ENCODE measurements around the gene OTUB2.
A peak's percentile ranks its signal among the peaks of the same experiment; 100 is the strongest.

OTUB2 gene

GRCh38 chr14:94030571-94030970, 4.4 kb downstream of the OTUB2 start:
- TF ChIP-seq, protein P1, sequence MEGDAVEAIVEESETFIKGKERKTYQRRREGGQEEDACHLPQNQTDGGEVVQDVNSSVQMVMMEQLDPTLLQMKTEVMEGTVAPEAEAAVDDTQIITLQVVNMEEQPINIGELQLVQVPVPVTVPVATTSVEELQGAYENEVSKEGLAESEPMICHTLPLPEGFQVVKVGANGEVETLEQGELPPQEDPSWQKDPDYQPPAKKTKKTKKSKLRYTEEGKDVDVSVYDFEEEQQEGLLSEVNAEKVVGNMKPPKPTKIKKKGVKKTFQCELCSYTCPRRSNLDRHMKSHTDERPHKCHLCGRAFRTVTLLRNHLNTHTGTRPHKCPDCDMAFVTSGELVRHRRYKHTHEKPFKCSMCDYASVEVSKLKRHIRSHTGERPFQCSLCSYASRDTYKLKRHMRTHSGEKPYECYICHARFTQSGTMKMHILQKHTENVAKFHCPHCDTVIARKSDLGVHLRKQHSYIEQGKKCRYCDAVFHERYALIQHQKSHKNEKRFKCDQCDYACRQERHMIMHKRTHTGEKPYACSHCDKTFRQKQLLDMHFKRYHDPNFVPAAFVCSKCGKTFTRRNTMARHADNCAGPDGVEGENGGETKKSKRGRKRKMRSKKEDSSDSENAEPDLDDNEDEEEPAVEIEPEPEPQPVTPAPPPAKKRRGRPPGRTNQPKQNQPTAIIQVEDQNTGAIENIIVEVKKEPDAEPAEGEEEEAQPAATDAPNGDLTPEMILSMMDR (IDR thresholded peaks at IDR 0.05), result no peak

DNA sequence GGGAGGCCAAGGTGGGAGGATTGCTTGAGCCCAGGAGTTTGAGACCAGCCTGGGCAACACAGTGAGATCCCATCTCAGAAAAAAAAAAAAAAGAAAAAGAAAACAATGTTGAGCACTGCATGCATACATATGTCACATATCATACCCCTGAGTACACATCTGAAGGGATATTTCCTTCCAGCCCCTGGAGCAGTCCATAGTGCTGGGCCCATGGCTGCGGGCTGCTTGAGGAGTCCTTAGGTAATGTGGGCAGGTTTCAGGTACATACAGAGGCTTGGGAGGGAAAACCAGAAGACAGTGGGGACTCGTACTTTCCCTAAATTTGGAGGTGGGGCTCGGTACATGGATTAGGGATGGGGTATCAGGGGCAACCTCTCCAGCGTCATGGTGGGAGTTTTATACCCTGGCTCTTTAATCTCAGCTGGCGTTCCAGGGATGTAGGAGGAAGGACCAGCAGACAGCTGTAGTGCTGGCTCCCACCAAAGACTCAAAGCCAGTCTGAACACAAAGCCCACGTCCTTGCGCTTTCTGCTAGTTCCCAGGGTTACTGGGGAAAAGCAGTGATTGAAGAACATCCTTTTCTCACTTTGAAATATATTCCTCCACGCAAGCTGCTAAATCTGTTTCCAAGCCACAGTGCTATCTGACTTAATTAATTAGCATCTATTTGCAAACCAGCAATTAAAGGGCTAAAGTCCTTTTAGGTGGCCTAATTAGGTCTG, 5.2 kb downstream of the OTUB2 start:
- TF ChIP-seq, protein P1 (IDR thresholded peaks at IDR 0.05), result no peak

DNA sequence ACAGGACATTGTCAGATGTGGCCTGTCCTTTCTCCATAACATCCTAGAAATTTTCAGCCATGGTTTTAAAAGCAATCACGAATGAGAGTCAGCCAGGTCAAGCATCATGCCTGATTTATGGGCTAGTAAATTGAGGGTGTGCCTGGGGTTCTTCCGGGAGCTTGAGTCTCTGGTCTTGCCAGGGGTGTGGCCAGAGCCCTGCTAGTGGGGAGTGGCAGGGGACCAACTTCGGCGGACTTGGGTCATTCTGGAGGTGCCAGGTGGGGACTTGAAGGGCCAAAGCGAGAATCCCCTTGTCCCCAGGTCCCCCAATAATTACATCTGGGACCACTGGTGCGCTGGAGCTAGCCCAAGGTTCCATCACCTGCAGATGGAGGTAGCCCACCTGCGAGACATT, 5.7 kb downstream of the OTUB2 start:
- TF ChIP-seq, protein P1 (IDR thresholded peaks at IDR 0.05), result no peak

- TF ChIP-seq, protein P1 (IDR thresholded peaks at IDR 0.05), result no peak
Observed at GRCh38 chr14:94034886-94035285, 8.7 kb downstream of the OTUB2 start.

- TF ChIP-seq, protein P1 (IDR thresholded peaks at IDR 0.05), result peak; percentile 87
Observed at GRCh38 chr14:94036313-94037167, 10.4 kb downstream of the OTUB2 start.

DNA sequence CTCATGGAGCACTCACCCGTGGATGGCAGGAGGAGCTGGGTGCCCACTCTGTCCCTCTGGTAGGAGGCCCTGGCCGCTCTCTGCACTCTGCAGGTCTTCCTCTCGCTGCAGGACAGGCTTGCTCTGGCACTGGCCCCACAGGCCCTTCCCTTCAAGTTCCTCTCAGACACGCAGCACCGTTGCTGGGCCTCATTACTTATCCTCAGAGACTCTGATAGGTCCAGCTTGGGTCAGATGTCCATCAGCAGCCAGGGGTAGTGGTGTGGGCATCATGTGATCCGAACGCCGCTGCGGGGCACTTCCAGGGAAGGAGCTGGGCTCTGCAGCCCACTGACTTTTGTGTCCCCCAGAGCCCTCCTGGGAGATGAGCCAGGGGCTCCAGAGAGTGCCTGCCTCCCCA, 11.8 kb downstream of the OTUB2 start:
- TF ChIP-seq, protein P1 (IDR thresholded peaks at IDR 0.05), result no peak

- TF ChIP-seq, protein P1 (IDR thresholded peaks at IDR 0.05), result no peak
Observed at GRCh38 chr14:94038510-94038909, 12.4 kb downstream of the OTUB2 start.
